GM12873 (cell line): ENCODE measurements around the gene ACADM.

Source experiments
- TF ChIP-seq, protein P1 (sequence below): IDR thresholded peaks from 2 replicates; pipeline ENCODE4 v1.5.1; 2012; ENCODE audit warnings: low read depth, mild to moderate bottlenecking, moderate library complexity, low read length, control low read depth; ENCODE audit not compliant: insufficient read depth; ENCODE audit errors: missing control alignments

ACADM gene

DNA sequence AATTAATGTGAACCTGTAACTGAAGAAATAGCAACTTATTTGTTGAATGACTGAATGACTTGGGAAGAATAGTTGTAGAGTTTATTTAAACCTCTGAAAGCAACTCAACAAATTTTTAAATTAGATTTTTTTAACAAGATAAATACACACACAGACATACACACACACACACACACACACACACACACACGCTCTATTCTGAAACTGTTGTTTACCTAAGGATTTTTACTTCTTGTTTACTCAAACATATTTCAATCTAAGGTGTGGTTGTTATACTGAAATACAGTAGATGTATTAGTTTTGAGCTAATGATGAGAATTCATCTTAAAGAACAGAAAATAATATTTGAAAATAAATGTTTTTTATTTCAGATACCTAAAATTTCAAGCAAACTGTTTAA, 11.5 kb downstream of the ACADM start:
- TF ChIP-seq, protein P1, sequence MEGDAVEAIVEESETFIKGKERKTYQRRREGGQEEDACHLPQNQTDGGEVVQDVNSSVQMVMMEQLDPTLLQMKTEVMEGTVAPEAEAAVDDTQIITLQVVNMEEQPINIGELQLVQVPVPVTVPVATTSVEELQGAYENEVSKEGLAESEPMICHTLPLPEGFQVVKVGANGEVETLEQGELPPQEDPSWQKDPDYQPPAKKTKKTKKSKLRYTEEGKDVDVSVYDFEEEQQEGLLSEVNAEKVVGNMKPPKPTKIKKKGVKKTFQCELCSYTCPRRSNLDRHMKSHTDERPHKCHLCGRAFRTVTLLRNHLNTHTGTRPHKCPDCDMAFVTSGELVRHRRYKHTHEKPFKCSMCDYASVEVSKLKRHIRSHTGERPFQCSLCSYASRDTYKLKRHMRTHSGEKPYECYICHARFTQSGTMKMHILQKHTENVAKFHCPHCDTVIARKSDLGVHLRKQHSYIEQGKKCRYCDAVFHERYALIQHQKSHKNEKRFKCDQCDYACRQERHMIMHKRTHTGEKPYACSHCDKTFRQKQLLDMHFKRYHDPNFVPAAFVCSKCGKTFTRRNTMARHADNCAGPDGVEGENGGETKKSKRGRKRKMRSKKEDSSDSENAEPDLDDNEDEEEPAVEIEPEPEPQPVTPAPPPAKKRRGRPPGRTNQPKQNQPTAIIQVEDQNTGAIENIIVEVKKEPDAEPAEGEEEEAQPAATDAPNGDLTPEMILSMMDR: no peak

DNA sequence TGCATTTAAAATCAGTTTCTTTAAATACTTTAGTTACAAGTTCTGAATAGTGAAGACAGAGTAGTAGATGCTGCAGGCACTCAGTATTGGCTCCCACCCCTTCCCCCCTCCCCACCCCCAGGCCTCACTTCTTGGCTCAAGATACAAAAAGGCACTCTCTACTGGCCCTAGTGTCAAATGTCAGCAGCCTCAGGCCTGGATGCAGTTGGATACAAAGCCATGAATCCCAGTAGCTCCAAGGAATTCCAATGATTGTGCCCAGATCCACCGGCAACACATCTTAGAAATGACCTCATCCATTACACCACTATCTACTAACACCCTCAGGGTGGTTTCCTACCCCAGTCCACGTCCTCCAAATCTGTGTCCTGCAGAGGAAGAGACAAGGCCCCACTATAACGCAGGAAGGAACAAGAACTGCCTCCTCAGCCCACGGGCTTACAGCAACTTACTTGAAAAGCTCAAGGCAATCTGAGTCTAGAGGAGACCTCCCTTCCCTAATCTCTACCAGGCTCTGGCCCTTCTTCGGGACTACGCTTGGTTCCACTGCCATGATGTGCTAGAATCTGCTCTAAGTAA, 17.6 kb downstream of the ACADM start:
- TF ChIP-seq, protein P1: no peak

DNA sequence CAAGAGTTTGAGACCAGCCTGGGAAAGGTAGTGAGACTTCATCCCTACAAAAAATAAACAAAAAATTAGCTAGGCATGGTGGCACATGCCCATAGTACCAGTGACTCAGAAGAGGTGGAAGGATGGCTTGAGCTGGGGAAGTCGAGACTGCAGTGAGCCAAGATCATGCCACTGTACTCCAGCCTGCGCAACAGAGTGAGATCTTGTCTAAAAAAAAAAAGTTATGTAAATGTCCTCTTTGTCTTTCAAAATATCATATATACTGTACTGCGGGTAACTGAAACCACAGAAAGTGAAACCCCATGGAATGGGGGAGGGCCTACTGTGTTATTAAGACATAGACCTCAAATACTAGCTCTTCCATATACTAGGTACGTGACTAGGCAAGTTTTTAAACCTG, 20.8 kb downstream of the ACADM start:
- TF ChIP-seq, protein P1: no peak

DNA sequence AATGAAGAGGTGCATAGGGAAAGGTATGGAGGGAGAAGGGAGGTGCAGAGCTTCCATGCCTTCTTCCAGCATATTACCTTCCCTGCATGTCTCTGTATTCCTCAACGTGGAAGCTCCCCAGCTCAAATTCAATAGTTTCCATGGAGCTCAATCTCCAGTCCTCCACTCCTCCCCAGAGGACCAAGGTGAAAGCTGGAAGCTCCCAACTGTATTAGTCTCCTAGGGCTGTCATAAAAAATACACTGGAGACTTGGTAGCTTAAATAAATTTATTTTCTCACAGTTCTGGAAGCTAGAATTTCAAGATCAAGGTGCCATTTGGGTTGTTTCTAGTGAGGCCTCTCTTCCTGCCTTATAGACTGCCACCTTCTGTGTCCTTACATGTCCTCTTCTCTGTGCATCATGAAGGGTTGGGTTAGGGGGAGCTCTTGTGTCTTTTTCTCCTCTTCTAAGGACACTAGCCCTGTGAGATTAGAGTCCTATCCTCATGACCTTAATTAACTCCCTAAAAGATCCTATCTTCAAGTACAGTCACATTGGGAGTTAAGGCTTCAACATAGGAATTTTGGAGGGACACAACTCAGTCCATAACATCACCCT, 39.6 kb downstream of the ACADM start:
- TF ChIP-seq, protein P1: no peak

DNA sequence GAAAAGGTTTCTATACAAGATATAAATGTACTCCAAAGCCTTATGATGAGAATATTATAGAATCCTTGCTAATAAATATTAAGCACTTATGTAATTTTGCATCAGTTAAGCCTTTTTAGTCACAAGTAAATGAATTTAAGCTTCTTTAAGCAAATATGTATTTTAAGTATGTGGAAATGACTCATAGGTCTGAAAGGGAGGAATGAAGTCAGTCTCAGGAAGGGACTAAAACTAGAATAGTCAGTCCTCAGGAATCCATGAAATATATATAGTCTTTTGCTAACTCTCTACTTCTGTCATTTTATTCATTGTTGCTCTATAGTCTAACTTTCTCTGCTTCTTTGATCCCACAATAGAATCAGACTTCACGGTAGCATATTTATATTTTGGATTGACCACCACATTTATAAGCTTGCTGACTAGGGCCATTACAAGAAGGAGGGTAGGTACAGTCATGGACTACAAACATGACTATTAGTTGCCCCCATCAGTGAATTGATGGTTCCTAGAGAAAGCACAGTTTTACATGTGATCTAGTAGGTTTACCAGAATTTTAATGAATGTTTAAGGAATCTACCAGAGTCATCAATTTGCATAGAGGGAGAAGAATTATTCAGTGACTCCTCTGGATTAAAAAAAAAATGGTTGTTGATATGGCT, 41.3 kb downstream of the ACADM start:
- TF ChIP-seq, protein P1: no peak

DNA sequence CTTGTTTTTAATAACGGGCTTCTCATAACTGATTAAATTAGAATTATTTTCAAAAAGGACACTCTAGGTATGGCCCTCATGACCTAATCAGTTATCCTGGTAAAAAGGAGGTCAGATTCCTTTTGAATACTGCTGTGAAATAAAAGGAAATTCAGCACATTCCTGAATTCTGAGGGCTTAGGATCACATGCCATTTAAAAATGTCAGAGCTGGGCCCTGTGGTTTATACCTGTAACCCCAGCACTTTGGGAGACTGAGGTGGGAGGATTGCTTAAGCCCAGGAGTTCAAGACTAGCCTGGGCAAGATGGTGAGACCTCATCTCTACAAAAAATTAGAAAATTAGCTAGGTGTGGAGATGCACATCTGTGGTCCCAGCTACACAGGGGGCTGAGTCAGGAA, 43.5 kb downstream of the ACADM start:
- TF ChIP-seq, protein P1: no peak

DNA sequence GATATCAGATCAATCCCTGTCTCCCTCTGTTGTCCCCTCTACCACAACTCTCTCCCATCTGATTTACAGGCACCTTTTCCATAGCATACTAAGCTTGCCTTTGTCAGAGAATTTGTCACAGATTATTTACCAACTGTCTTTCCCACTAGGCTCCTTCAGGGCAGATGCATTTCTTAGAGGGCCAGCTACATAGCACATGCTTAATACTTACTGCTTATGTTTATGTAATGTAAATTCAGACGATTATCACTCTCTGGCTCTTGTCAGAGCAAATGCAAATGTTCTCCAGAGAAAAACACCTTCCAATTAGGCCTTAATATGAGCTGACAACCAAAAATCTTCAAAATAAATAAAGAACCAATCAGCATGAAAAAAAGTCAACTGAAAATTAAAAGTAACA, 46.3 kb downstream of the ACADM start:
- TF ChIP-seq, protein P1: no peak
